Astrocyte of the spinal cord (primary cell): ENCODE measurements around the gene TP53BP2.
"Not testable (repeated sequence)": the region's sequence is repeated elsewhere in the genome, so short reads cannot be mapped to it uniquely, and the experiment has no call there.

Source experiments
- DNase-seq: peaks from one replicate; pipeline ENCODE4 v3.0.0; 2011; ENCODE audit warnings: low read depth, low spot score
- H3K4me3 ChIP-seq: 2 replicates; pipeline ENCODE4 v1.5.1; 2011; ENCODE audit warnings: low read depth, mild to moderate bottlenecking, low read length, moderate library complexity
- in situ Hi-C: cut with HindIII; loops from 2 replicates; pipeline ENCODE4 v1.10.0; 2017; ENCODE audit warnings: low sequenced_read_pairs
- TF ChIP-seq, protein P1 (sequence below): IDR thresholded peaks from 2 replicates; pipeline ENCODE4 v1.5.1; 2012; ENCODE audit warnings: low read depth, mild to moderate bottlenecking, low read length, inconsistent platforms

The TP53BP2 gene

DNA sequence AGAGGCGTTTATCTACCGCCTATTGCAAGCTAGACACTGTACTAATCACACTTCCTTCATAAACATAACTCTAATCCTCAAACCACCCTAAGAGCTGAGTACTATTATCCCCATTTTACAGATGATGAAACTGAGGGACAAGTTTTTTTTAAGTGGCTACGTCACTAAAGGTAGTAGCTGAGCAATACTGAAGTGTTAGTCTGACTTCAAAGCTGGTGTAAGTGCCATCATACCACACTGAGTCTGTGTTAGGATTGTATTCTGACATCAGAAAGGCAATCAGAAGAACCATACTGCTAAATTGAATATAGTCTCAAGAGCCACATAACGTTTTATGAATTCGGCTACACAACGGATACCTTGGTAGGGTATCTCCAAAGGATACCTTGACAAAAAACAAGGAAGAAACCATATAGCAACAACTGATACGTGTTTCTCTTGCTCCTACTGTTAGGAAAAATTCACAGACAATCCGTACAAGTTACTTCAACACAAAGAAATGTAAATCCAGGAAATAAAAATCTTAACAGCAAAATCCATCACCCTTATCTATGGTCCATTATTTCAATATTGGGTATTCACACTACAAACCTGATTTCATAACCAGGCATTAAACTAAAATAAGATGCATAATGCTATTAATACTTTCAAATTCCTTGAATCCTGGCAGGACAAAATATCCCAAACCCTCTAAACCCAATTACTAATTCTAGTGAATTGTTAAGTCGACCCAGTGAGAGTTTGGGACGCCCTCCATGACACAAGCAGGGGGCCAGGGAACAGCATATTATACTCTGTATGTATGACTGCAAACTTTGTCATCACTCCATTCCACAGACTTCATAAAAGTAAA lies 1.6 kb downstream of the TP53BP2 start:
- TF ChIP-seq, protein P1, sequence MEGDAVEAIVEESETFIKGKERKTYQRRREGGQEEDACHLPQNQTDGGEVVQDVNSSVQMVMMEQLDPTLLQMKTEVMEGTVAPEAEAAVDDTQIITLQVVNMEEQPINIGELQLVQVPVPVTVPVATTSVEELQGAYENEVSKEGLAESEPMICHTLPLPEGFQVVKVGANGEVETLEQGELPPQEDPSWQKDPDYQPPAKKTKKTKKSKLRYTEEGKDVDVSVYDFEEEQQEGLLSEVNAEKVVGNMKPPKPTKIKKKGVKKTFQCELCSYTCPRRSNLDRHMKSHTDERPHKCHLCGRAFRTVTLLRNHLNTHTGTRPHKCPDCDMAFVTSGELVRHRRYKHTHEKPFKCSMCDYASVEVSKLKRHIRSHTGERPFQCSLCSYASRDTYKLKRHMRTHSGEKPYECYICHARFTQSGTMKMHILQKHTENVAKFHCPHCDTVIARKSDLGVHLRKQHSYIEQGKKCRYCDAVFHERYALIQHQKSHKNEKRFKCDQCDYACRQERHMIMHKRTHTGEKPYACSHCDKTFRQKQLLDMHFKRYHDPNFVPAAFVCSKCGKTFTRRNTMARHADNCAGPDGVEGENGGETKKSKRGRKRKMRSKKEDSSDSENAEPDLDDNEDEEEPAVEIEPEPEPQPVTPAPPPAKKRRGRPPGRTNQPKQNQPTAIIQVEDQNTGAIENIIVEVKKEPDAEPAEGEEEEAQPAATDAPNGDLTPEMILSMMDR: no peak
- peak overlapping the region; percentile 77 for H3K4me3 ChIP-seq
- no peak for DNase-seq
- in situ Hi-C loops: no loop called here

DNA sequence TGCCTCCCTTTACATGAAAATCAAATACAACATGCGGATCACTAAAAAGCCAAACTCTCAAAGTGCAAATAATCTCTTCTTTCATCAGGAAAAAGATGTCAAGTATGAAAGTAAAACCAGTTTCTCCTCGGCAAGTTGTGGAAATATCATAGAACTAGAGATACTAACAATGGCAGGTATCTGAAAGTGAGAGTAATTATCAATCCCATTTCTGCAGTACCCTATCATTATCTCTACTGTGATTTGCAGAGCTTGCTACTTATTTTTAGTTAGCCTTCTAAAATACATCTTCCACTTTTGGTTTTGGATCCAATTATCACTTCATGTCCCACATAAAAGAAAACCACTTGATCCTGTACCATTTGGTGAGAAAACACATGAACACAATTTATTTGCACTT lies 3.0 kb downstream of the TP53BP2 start:
- no peak for DNase-seq
- TF ChIP-seq, protein P1: no peak
- no peak overlapping the region for H3K4me3 ChIP-seq
- in situ Hi-C loops: no loop called here

DNA sequence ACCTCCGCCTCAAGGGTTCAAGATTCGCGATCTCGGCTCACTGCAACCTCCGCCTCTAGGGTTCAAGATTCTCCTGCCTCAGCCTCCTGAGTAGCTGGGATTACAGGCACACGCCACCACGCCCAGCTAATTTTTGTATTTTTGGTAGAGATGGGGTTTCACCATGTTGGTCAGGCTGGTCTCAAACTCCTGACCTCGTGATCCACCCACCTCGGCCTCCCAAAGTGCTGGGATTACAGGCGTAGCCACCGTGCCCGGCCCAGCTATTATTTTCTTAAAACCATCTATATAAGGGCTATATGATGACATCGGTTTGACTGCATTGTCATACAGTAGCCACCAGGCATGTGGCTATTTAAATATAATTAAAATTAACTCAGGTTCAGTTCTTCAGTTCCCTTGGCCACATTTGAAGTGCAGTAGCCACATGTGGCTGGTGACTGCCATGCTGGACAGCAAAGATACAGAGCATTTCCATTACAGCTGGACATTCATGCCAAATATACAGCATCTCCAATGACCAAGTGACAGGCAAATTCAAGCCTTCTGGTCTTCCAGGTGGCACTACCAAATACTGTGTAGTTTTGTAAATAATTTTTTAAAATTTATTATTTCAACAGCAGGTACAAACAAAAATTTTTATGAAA lies 3.6 kb downstream of the TP53BP2 start:
- H3K4me3 ChIP-seq, DNase-seq, in situ Hi-C loops: not testable (repeated sequence)

DNA sequence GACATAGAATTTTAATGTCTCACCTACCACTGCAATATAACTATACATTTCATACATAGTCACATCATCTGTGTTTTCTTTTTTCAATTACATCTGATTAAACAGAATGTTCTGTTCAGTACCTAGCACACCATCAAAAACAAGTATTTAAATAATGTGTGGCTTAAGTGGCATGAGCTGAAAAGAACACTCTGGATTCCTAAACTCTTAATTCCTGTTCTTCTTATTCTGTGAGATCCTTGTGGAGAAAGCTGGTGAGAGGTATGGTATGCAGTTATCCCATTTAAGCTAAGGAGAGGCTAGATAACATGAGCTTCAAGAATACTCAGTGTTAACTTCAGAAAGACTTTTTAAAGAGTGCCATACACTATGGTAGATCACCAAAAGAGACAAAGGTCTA lies 5.5 kb downstream of the TP53BP2 start:
- in situ Hi-C loops: no loop called here
- H3K4me3 ChIP-seq: no peak overlapping the region
- TF ChIP-seq, protein P1: no peak
- no peak for DNase-seq

DNA sequence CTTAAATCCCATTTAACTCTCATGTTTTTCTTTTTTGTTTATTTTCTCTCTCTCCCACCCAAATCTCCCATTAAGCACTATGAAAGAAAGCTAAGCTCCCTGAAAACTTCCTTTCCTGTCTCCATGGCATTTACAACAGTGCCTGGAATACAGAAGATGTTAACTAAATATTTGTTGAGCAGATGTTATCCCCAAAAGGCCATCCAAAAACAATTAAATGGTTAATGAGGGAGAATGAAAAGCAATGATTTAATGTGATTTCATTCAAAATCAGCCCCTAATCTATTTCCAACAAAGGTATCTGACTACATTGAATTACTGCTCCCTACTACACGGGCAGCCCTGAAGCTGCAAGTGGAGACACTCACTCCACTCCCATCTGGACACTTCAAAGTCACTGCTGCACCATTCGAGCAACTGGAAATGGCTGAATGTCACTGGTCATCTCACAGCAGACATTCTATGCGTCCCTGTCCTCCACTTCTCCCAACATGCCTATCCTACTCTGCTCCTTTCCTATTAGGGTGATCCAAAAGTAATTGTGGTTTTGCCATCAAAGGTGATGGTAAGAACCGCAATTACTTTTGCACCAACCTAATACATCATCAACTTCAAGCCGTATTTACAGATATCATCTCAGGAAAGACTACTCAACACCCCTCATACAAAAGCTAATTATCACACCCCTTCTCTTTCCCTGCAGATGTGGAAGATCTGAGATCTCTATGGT lies 7.5 kb downstream of the TP53BP2 start:
- in situ Hi-C loops: no loop called here
- no peak for DNase-seq
- TF ChIP-seq, protein P1: no peak
- no peak overlapping the region for H3K4me3 ChIP-seq

DNA sequence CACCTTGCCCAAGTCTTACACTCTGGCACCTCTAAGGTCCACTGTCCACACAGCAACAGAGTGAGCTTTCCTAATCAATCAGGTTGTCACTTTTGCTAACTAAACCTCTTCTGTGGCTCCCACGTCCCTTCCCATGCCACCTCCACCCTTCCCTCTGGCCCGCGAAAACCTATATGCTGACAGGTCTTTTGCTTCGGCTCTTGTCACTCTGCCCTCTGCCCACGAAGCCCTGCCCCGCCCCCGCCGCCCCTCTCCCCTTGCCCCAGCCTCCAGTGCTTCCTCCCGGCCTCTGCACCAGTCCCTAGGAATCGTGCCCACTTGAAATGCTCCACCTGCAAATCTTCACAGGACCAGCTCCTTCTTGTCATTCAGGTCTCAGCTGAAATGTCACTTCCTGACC lies 8.1 kb downstream of the TP53BP2 start:
- no peak overlapping the region for H3K4me3 ChIP-seq
- in situ Hi-C loops: no loop called here
- TF ChIP-seq, protein P1: no peak
- DNase-seq: no peak
